Colonic mucosa (tissue), 4 donors: ENCODE data around the gene PRG2. TPM values are rescaled to one million over a fixed set of nuclear protein-coding genes. Genes with fewer than 3 reads are reported as not detected.
A peak's percentile ranks its signal among the peaks of the same experiment; 100 is the strongest.

ENCODE experiments used
- DNase-seq: peaks from one replicate; pipeline ENCODE4 v3.0.0-alpha.2; 2020
- H3K27ac ChIP-seq: fragments of 200-600 bp; one replicate; pipeline ENCODE4 v1.8.0; 2021
- H3K27me3 ChIP-seq: fragments of 200-600 bp; one replicate; pipeline ENCODE4 v1.8.0; 2021
- H3K36me3 ChIP-seq: fragments of 200-600 bp; one replicate; pipeline ENCODE4 v1.8.0; 2021
- H3K4me1 ChIP-seq: fragments of 200-600 bp; one replicate; pipeline ENCODE4 v1.8.0; 2021; ENCODE audit warnings: mild to moderate bottlenecking
- H3K4me3 ChIP-seq: fragments of 200-600 bp; one replicate; pipeline ENCODE4 v1.8.0; 2021
- H3K9ac ChIP-seq, 2 donors: one replicate each; pipeline ENCODE4 v1.7.0; 2013; ENCODE audit warnings: control low read depth in 2 of 2, low read depth in 2 of 2, low read length in 2 of 2
- H3K9me3 ChIP-seq: fragments of 200-600 bp; one replicate; pipeline ENCODE4 v1.8.0; 2021
- intact Hi-C: fragments of 100-400 bp; cut with DNase I; formaldehyde crosslinking; loops from one replicate; pipeline ENCODE4 v1.14.1; 2022
- total RNA-seq, 2 donors: library from RNA; stranded (reverse); fragmentation: NEBNext Ultra II Directional in 1 of 2; extraction: Animal tissue kit (Norgen Biotek cat#: 25700) in 1 of 2; gene quantifications; one replicate each; pipeline ENCODE4 v1.2.1, GENCODE V29; 2021
- TF ChIP-seq, protein P1 (sequence below): fragments of 200-600 bp; IDR thresholded peaks from one replicate; pipeline ENCODE4 v1.8.0; 2022; ENCODE audit warnings: antibody characterized with exemption, mild to moderate bottlenecking
- donor health status: healthy.
- donor health status: DM: no; HTN: no; CAD: no.
- donor health status: DM: no; HTN: no; CAD: no.

Gene PRG2, protein sequence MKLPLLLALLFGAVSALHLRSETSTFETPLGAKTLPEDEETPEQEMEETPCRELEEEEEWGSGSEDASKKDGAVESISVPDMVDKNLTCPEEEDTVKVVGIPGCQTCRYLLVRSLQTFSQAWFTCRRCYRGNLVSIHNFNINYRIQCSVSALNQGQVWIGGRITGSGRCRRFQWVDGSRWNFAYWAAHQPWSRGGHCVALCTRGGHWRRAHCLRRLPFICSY
- not detected for total RNA-seq

DNA sequence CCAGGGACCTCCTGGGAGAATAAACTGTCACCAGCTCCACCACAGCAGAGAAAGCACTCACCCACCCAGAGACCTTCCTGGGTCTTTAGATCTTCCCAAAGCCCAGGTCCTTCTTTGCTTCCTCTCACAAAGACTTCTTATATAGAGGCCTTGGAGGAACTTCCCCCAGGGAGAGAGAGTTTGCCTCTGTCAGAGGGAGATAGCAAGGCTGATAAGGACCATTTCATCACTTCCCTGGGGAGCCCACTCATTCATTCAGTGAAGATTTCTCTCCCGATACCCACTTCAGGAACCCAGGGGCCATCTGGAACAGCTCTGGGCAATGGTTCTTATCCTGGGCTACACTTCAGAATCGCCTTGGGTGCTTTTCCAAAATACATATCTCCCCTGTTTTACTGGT, at the start of gene PRG2:
Gene PRG2, minus strand, starts transcription at position 116 of the 400 bp plus-strand sequence. CDS start 706 bp downstream, outside the sequence.
- Histone ChIP-seq H3K4me1 (no peaks in the 10 kb centered on the region), H3K9ac (no peak within 1 kb of the TSS), H3K4me3 (no peak within 1 kb of the TSS), H3K36me3 (no peaks in the 10 kb centered on the region), H3K9me3 (no peaks in the 10 kb centered on the region), H3K27me3 (no peaks in the 10 kb centered on the region), H3K27ac (no peak within 1 kb of the TSS)
- TF ChIP-seq, protein P1, sequence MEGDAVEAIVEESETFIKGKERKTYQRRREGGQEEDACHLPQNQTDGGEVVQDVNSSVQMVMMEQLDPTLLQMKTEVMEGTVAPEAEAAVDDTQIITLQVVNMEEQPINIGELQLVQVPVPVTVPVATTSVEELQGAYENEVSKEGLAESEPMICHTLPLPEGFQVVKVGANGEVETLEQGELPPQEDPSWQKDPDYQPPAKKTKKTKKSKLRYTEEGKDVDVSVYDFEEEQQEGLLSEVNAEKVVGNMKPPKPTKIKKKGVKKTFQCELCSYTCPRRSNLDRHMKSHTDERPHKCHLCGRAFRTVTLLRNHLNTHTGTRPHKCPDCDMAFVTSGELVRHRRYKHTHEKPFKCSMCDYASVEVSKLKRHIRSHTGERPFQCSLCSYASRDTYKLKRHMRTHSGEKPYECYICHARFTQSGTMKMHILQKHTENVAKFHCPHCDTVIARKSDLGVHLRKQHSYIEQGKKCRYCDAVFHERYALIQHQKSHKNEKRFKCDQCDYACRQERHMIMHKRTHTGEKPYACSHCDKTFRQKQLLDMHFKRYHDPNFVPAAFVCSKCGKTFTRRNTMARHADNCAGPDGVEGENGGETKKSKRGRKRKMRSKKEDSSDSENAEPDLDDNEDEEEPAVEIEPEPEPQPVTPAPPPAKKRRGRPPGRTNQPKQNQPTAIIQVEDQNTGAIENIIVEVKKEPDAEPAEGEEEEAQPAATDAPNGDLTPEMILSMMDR, result no peak
- intact Hi-C loops, result no loop called here
- no peak for DNase-seq

DNA sequence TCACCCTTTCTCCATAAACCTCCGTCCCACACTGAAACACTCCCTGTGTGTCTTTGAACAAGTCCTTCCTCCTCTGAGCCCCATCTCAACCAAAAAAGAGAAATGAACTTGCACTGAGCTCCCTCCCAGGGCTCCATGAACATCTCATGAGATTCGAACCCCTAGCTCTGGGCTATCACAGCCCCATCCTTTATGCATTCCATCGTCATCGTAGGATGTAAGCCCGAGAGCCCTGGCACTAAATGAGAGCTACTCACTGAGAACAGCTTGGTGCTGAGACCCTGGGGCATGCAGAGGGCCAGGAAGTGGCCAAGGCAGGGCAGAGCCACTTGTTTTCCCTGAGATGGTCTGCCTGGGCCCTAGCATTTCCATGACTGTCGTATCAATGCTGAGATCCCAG, 49.3 kb upstream of the PRG2 start:
- H3K36me3 ChIP-seq, result no peaks in the 10 kb centered on the region
- H3K4me1 ChIP-seq, result no peaks in the 10 kb centered on the region
- TF ChIP-seq, protein P1, result no peak
- no peak overlapping the region for H3K9ac ChIP-seq
- H3K27ac ChIP-seq, result no peak overlapping the region
- no peak for DNase-seq
- no peaks in the 10 kb centered on the region for H3K9me3 ChIP-seq
- no peak overlapping the region for H3K4me3 ChIP-seq
- intact Hi-C loops, result no loop called here
- no peaks in the 10 kb centered on the region for H3K27me3 ChIP-seq

DNA sequence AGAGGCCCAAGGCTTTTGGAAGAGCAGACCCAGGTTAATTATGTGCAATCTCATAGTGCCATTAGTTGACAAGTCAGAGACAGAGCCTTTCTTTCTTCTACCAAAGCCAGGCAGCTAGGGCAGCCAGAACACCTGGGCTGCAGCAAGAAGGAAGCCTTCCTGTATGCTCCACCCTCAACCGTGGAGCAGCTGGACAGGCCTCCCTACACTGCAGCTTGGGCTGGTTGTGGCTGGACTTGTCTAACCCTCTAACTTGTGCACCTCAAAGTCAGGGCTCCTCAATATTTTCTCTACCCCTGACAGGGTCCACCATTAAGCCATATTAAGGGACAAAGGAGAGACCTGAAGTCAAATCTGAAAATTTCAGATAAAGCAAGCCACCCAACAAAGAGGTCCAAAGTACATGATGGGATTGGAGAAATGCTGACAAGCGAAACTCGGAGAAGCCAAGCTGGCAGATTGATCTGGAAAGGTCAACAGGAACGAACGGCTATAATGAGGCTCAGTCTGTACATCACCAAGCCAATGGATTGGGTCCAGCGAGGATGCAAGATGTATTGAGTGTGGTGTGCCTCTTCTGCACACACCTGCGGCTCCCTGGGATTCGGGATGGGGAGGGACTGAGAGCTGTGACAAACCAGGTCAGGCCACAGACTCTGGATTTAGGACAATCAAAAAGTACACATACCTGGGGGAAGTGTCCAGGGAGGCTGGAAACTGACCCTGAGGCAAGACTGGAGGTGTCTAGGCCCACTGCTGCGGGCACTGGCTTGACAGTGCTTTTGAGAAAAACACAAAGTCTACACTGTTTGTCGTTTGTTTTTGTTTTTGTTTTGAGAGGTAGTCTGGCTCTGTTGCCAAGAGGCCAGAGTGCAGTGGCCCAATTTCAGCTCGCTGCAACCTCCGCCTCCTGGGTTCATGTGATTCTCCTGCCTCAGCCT, 48.2 kb upstream of the PRG2 start:
- TF ChIP-seq, protein P1, result no peak
- Histone ChIP-seq H3K9me3 (no peaks in the 10 kb centered on the region), H3K9ac (peak overlapping the region in 1 of 2 donors; percentile 24), H3K27ac (no peak overlapping the region), H3K36me3 (no peaks in the 10 kb centered on the region), H3K4me1 (no peaks in the 10 kb centered on the region), H3K27me3 (no peaks in the 10 kb centered on the region), H3K4me3 (no peak overlapping the region)
- DNase-seq, result no peak
- intact Hi-C loops, result no loop called here

DNA sequence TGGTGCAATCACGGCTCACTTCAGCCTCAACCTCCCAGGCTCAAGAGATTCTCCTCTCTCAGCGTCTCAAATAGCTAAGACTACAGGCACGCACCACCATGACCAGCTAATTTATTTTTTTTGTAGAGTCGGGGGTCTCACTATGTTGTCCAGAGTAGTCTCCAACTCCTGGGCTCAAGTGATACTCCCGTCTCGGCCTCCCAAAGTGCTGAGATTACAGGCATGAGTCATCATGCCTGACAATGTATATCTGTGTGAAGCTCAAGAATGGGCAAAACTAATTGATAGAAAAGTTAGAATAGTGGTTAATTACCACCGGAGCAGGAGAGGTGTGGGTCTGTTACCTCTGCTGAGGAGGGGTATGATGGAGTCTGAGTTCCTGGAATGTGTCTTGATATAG, 45.6 kb upstream of the PRG2 start:
- H3K9ac ChIP-seq, result no peak overlapping the region
- TF ChIP-seq, protein P1, result no peak
- DNase-seq, result no peak
- no peaks in the 10 kb centered on the region for H3K36me3 ChIP-seq
- no peaks in the 10 kb centered on the region for H3K9me3 ChIP-seq
- H3K27ac ChIP-seq, result no peak overlapping the region
- H3K4me1 ChIP-seq, result no peaks in the 10 kb centered on the region
- no peak overlapping the region for H3K4me3 ChIP-seq
- intact Hi-C loops, result no loop called here
- no peaks in the 10 kb centered on the region for H3K27me3 ChIP-seq

DNA sequence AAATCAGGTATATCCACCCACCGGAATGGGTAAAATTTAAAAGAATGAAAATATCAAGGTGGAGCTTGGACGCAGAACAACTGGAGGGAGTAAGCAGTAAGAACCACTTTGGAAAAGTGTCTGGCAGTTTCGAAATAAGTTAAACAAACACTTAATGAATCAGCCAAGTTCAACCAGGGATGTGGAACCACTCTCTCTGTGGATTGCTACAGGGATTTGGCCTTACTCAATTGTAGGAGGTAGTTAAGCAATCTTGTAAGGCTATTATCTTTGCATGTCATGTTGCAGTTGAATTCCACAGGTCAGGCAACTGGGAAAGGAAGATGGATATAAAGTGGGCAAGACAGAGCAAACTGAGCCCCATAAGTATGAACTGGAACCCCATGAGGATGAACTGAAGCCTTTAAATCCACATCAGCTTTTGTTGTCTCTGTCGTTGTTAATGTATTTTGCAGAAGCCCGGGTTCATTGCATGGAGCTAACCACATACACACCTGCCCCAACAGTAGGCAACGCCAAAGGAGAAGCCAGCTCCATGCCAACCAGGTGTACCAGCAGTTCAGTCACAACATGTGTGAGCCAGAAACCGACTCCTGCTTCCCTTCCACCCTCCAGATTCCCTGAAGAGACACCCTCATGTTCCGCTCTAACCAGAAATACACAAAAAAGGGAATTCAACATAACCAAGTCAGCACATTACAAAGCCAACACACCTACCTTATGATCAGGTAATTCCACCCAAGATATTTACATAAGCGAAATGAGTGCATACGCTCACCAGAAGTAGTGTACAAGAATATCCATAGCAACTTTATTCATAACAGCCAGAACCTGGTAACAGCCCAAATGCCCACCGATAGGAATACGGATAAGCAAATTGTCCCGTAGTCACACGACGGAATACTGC, 44.4 kb upstream of the PRG2 start:
- Histone ChIP-seq H3K36me3 (no peaks in the 10 kb centered on the region), H3K27ac (no peak overlapping the region), H3K9ac (no peak overlapping the region), H3K4me1 (no peaks in the 10 kb centered on the region), H3K4me3 (no peak overlapping the region), H3K9me3 (no peaks in the 10 kb centered on the region), H3K27me3 (no peaks in the 10 kb centered on the region)
- no peak for DNase-seq
- intact Hi-C loops, result no loop called here
- TF ChIP-seq, protein P1, result no peak
